SK-N-MC (cell line): ENCODE measurements around the gene TKT.

Experiments used
- DNase-seq: peaks from one replicate; pipeline ENCODE4 v3.0.0-alpha.2; 2011; ENCODE audit warnings: low read depth, low spot score
- H3K27ac ChIP-seq: fragments of 200-600 bp; sonication (generic); 2 replicates; pipeline ENCODE4 v1.5.1; 2016; ENCODE audit warnings: mixed run types
- H3K36me3 ChIP-seq: fragments of 200-600 bp; sonication (generic); 2 replicates; pipeline ENCODE4 v1.6.1; 2017; ENCODE audit warnings: antibody characterized with exemption, low read length, mixed read lengths; ENCODE audit not compliant: insufficient read depth
- H3K4me3 ChIP-seq: fragments of 200-600 bp; sonication (generic); 2 replicates; pipeline ENCODE4 v1.5.1; 2016
- H3K9ac ChIP-seq: fragments of 200-600 bp; sonication (generic); 2 replicates; pipeline ENCODE4 v1.8.0; 2017; ENCODE audit warnings: mixed run types, mixed read lengths; ENCODE audit not compliant: insufficient read length
- H3K9me3 ChIP-seq: fragments of 200-600 bp; sonication (generic); 2 replicates; pipeline ENCODE4 v1.6.1; 2017; ENCODE audit warnings: low read depth, mild to moderate bottlenecking, antibody characterized with exemption, low read length, moderate library complexity, mixed read lengths
- EZH2 ChIP-seq: fragments of 200-600 bp; sonication (generic); IDR thresholded peaks from one replicate; pipeline ENCODE4 v1.6.1; 2017; ENCODE audit warnings: antibody characterized with exemption
- FOXP2 ChIP-seq: optimal IDR thresholded peaks from 2 replicates; pipeline ENCODE3; 2011; ENCODE audit warnings: mild to moderate bottlenecking, moderate library complexity; ENCODE audit not compliant: insufficient read depth; ENCODE audit errors: extremely low read length, control extremely low read depth
- POLR2AphosphoS5 ChIP-seq: IDR thresholded peaks from 2 replicates; pipeline ENCODE4 v1.6.1; 2012; ENCODE audit warnings: mild to moderate bottlenecking, low read depth, low read length, borderline replicate concordance

Gene TKT

GRCh38 chr3:53195066-53195450 lies 60.8 kb downstream of the TKT start:
- H3K9me3 ChIP-seq: no peaks in the 10 kb centered on the region
- no peak overlapping the region for H3K27ac ChIP-seq
- H3K36me3 ChIP-seq: no peaks in the 10 kb centered on the region
- H3K4me3 ChIP-seq: no peak overlapping the region
- no peak for DNase-seq
- no peak for TF ChIP-seq EZH2
- no peak for TF ChIP-seq FOXP2
- no peak for TF ChIP-seq POLR2AphosphoS5
- no peak overlapping the region for H3K9ac ChIP-seq

DNA sequence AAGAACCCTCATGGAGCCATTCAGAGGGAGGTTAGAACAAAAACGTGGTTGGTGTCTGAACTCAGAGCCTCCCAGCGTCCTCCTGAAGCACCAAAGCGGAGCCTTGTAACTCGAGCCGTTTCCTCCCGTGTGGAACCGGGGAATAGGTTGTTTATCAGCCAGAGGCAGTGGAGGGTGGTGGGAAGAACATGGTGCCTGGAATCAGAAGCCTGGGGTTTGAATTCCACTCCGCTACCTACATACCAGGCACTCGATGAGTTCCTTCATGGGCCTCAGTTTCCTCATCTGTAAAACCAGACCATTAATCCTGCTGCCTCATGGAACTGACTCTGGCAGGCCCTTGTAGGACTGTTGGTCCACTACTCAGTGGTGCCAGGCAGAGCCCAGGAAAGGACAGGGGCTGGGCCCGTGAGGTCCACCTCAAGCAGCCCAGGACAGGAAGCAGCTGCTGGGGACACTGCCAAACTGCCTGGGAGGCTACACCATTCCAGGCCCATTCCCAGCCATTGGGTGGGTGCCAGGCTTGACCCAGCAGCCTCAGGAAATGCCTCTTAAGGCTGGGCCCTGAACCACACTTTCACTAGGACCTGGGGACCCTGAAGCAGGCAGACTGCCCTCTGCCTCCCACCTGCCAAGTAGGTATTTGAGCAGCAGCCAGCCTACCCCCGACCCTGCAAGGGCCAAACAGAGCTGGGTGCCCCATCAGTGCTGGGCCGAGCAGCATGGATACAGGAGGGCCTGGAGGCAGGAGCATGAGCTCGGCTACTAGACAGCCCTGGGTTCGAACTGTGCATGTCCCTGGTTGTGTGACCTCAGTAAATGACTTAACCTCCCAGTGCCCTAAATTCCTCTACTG lies 61.4 kb downstream of the TKT start:
- H3K36me3 ChIP-seq: no peaks in the 10 kb centered on the region
- no peaks in the 10 kb centered on the region for H3K9me3 ChIP-seq
- no peak overlapping the region for H3K27ac ChIP-seq
- no peak overlapping the region for H3K9ac ChIP-seq
- no peak for DNase-seq
- TF ChIP-seq POLR2AphosphoS5 (no peak), FOXP2 (no peak), EZH2 (no peak)
- no peak overlapping the region for H3K4me3 ChIP-seq

DNA sequence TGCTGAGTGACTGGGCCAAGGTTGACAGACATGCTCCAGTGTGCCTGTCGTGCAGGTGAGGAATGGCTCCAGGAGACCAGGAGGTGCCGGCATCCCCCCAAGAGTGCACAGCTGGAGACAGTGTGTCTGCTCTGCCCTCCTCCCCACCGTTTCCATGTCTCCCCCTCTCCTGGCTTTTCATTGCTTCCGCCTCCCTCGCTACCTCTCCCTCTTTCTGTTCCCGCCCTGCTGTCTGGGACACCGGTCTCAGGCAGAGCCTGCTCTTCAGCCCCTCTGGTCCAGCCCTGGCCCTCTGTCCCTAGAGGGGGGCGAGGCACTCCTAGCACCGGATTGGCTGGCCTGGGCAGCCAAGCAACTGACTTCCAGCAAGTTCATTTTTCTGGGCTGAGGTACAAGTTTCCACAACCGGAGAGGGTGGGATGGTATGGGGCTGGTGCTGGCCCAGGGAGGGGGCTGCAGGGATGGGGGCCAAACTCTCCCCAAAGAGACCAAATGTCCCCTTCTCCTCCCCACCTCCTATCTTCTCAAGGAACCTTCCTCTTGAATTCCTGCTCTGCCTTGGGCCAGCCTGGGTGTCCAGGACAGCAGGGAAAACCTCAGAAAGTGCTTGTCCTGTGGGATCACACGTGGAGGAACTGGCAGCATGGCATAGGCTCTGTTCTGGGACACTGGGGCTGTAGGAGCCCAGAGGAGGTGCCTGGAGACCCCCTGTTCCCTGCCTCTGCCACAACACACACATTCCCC lies 62.2 kb downstream of the TKT start:
- H3K27ac ChIP-seq: no peak overlapping the region
- no peak overlapping the region for H3K4me3 ChIP-seq
- DNase-seq: no peak
- TF ChIP-seq FOXP2 (no peak), POLR2AphosphoS5 (no peak), EZH2 (no peak)
- H3K9ac ChIP-seq: no peak overlapping the region
- H3K9me3 ChIP-seq: no peaks in the 10 kb centered on the region
- no peaks in the 10 kb centered on the region for H3K36me3 ChIP-seq

DNA sequence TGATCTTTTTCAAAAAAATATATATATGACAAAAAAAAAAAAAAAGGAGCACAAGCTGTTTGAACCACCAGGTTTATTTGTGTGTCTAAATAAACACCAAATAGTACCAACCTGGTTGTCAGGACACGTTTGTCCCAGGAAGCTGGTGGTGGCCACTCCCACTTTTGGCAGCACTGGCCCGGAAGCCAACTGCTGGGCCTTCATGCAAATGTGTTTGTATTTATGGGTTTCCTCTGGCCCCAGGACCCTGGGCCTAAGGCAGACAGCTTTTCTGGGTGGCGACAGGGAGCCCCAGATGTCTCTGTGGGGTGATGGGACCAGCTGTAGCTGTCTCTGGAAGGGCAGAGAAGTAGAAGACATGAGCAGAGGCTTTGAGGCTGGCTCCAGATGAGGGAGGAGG lies 63.2 kb downstream of the TKT start:
- Histone ChIP-seq H3K4me3 (no peak overlapping the region), H3K27ac (no peak overlapping the region), H3K9ac (no peak overlapping the region), H3K9me3 (no peaks in the 10 kb centered on the region), H3K36me3 (no peaks in the 10 kb centered on the region)
- TF ChIP-seq POLR2AphosphoS5 (no peak), FOXP2 (no peak), EZH2 (no peak)
- no peak for DNase-seq

DNA sequence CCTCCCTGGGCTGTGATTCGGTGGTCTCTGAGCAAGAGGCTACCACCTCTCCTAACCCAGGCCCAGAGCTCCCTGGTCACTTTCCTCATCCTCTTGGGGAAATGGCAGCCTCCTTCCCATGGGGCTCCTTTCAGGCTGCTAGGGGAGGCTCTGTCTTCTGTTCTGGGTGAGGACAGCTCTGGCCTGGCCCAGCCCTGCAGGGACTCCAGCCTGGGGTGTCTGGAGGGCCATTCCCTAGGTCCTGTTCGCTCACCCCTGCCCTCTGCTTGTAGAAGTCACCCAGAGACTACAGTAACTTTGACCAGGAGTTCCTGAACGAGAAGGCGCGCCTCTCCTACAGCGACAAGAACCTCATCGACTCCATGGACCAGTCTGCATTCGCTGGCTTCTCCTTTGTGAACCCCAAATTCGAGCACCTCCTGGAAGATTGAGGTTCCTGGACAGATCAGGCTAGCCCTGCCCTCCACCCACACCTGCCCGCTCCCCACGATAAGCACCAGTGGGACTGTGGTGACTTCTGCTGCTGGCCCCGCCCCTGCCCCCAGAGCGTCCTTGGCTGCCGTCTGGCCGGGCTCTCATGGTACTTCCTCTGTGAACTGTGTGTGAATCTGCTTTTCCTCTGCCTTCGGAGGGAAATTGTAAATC lies 63.9 kb downstream of the TKT start:
- H3K9me3 ChIP-seq: no peaks in the 10 kb centered on the region
- DNase-seq: no peak
- H3K27ac ChIP-seq: no peak overlapping the region
- no peak overlapping the region for H3K4me3 ChIP-seq
- TF ChIP-seq POLR2AphosphoS5 (no peak), EZH2 (no peak), FOXP2 (no peak)
- no peaks in the 10 kb centered on the region for H3K36me3 ChIP-seq
- H3K9ac ChIP-seq: no peak overlapping the region

DNA sequence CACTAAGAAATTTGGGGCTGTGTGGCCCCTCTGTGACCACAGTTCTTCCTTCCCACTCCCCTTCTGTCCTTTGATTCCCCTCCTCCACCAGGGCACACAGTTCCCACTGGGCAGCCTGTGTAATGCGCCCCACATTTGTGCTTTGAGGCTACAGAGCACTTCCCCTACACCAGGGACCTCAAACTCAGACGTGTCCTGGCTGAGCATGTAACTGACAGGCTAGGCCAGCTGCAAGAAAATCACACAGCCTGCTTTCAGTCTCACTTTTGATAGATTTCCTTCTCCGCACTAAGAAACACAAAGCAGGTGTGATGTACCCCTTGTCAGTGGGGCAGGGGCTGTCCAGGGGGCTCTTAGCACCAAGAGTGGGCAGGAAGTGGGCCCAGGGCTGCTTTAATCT lies 65.2 kb downstream of the TKT start:
- DNase-seq: no peak
- Histone ChIP-seq H3K9ac (no peak overlapping the region), H3K36me3 (no peaks in the 10 kb centered on the region), H3K9me3 (no peaks in the 10 kb centered on the region), H3K27ac (no peak overlapping the region), H3K4me3 (no peak overlapping the region)
- TF ChIP-seq POLR2AphosphoS5 (no peak), EZH2 (no peak), FOXP2 (no peak)

DNA sequence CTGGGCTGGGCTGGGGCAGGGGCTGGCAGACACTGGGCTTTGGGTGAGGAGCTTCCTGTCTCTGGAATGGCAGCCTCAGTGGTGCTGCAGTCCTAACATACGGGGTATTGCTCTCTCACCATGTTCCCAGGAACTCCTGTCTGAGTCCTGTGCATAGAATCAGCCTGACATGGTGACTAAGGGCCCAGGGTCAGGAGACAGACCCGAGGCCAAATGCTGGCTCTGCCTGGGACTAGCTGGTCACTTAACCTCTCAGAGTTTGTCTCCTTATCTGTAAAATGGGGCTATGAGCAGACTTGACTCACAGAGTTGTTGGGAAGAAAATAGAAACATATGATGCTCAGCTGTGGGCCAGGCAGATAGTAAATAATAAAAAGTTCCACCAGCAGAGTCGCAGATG lies 66.5 kb downstream of the TKT start:
- no peaks in the 10 kb centered on the region for H3K36me3 ChIP-seq
- H3K27ac ChIP-seq: no peak overlapping the region
- no peaks in the 10 kb centered on the region for H3K9me3 ChIP-seq
- no peak overlapping the region for H3K4me3 ChIP-seq
- no peak for TF ChIP-seq FOXP2
- TF ChIP-seq EZH2: no peak
- TF ChIP-seq POLR2AphosphoS5: no peak
- DNase-seq: no peak
- H3K9ac ChIP-seq: no peak overlapping the region

- Histone ChIP-seq H3K4me3 (no peak overlapping the region), H3K9me3 (no peaks in the 10 kb centered on the region), H3K36me3 (no peaks in the 10 kb centered on the region), H3K27ac (no peak overlapping the region), H3K9ac (no peak overlapping the region)
- TF ChIP-seq EZH2 (no peak), FOXP2 (no peak), POLR2AphosphoS5 (no peak)
- DNase-seq: no peak
Measured at GRCh38 chr3:53188720-53189119, 67.1 kb downstream of the TKT start.
